ENCODE measurements around the gene ITGA3.

The ITGA3 gene

GRCh38 chr17:50081757-50082156 lies 25.8 kb downstream of the ITGA3 start:
- Histone ChIP-seq H4K20me1 (ENCODE audit: insufficient read depth, low read length, poor library complexity, severe bottlenecking) (no peaks in the 10 kb centered on the region), H3K79me2 (ENCODE audit: insufficient read depth, low read length) (no peaks in the 10 kb centered on the region), H3K27me3 (ENCODE audit: insufficient read depth, low read length, poor library complexity, severe bottlenecking) (no peaks in the 10 kb centered on the region), H3K9me2 (replicated peaks; ENCODE audit: low read depth, low read length) (no peaks in the 10 kb centered on the region), H3K4me3 (ENCODE audit: low read length, poor library complexity, severe bottlenecking) (no peak overlapping the region), H3F3A (ENCODE audit: low read depth) (no peaks in the 10 kb centered on the region), H3K4me1 (ENCODE audit: insufficient read depth, low read length, poor library complexity, severe bottlenecking) (no peaks in the 10 kb centered on the region), H3K9me3 (ENCODE audit: insufficient read depth, low read depth, low read length) (no peaks in the 10 kb centered on the region), H3K4me2 (ENCODE audit: low read depth, low read length, poor library complexity, severe bottlenecking) (no peak overlapping the region), H2AFZ (ENCODE audit: low read length) (no peak overlapping the region), H3K9ac (ENCODE audit: low read depth, low read length, poor library complexity, severe bottlenecking) (no peak overlapping the region), H3K36me3 (ENCODE audit: insufficient read depth, low read length) (peaks cover 5% of the 10 kb centered on the region; the same call in 1 of the 2 replicates)
- TF ChIP-seq, protein P1, sequence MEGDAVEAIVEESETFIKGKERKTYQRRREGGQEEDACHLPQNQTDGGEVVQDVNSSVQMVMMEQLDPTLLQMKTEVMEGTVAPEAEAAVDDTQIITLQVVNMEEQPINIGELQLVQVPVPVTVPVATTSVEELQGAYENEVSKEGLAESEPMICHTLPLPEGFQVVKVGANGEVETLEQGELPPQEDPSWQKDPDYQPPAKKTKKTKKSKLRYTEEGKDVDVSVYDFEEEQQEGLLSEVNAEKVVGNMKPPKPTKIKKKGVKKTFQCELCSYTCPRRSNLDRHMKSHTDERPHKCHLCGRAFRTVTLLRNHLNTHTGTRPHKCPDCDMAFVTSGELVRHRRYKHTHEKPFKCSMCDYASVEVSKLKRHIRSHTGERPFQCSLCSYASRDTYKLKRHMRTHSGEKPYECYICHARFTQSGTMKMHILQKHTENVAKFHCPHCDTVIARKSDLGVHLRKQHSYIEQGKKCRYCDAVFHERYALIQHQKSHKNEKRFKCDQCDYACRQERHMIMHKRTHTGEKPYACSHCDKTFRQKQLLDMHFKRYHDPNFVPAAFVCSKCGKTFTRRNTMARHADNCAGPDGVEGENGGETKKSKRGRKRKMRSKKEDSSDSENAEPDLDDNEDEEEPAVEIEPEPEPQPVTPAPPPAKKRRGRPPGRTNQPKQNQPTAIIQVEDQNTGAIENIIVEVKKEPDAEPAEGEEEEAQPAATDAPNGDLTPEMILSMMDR (conservative IDR thresholded peaks at IDR 0.05; ENCODE audit: low read length): no peak
- TF ChIP-seq EZH2phosphoT487 (IDR thresholded peaks at IDR 0.05; ENCODE audit: borderline replicate concordance): no peak

GRCh38 chr17:50087246-50087911 lies 31.5 kb downstream of the ITGA3 start:
- H3F3A ChIP-seq (ENCODE audit: low read depth): no peaks in the 10 kb centered on the region
- no peaks in the 10 kb centered on the region for H3K79me2 ChIP-seq (ENCODE audit: insufficient read depth, low read length)
- no peaks in the 10 kb centered on the region for H3K9me2 ChIP-seq (replicated peaks; ENCODE audit: low read depth, low read length)
- H3K9ac ChIP-seq (ENCODE audit: low read depth, low read length, poor library complexity, severe bottlenecking): no peak overlapping the region
- H3K36me3 ChIP-seq (ENCODE audit: insufficient read depth, low read length): no peaks in the 10 kb centered on the region
- no peaks in the 10 kb centered on the region for H3K27me3 ChIP-seq (ENCODE audit: insufficient read depth, low read length, poor library complexity, severe bottlenecking)
- TF ChIP-seq EZH2phosphoT487 (IDR thresholded peaks at IDR 0.05; ENCODE audit: borderline replicate concordance): no peak
- TF ChIP-seq, protein P1 (conservative IDR thresholded peaks at IDR 0.05; ENCODE audit: low read length): peak; percentile 96
- H3K4me3 ChIP-seq (ENCODE audit: low read length, poor library complexity, severe bottlenecking): no peak overlapping the region
- H2AFZ ChIP-seq (ENCODE audit: low read length): no peak overlapping the region
- H3K9me3 ChIP-seq (ENCODE audit: insufficient read depth, low read depth, low read length): no peaks in the 10 kb centered on the region
- H4K20me1 ChIP-seq (ENCODE audit: insufficient read depth, low read length, poor library complexity, severe bottlenecking): no peaks in the 10 kb centered on the region
- H3K4me2 ChIP-seq (ENCODE audit: low read depth, low read length, poor library complexity, severe bottlenecking): no peak overlapping the region
- H3K4me1 ChIP-seq (ENCODE audit: insufficient read depth, low read length, poor library complexity, severe bottlenecking): no peaks in the 10 kb centered on the region

DNA sequence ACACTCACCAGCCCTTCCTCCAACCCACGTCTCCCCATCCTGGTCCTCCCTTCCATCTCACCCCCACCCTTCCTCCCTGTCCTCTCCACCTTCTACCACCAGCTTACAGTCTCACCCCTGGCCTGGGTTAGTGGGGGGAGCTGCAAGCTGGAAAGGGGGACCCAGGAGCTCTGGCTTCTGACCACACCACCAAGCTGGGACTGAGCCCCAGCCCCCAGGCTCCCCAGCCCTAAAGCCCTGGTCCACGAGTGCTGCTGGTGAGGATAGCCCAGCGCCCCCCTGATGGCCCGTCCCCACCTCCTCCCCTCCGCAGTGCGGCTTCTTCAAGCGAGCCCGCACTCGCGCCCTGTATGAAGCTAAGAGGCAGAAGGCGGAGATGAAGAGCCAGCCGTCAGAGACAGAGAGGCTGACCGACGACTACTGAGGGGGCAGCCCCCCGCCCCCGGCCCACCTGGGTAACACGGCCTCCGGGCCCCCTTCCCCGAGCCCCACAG lies 32.0 kb downstream of the ITGA3 start:
- Histone ChIP-seq H3K79me2 (ENCODE audit: insufficient read depth, low read length) (no peaks in the 10 kb centered on the region), H3K4me1 (ENCODE audit: insufficient read depth, low read length, poor library complexity, severe bottlenecking) (no peaks in the 10 kb centered on the region), H3K36me3 (ENCODE audit: insufficient read depth, low read length) (no peaks in the 10 kb centered on the region), H3K27me3 (ENCODE audit: insufficient read depth, low read length, poor library complexity, severe bottlenecking) (no peaks in the 10 kb centered on the region), H3F3A (ENCODE audit: low read depth) (no peaks in the 10 kb centered on the region), H3K9ac (ENCODE audit: low read depth, low read length, poor library complexity, severe bottlenecking) (no peak overlapping the region), H2AFZ (ENCODE audit: low read length) (no peak overlapping the region), H3K9me3 (ENCODE audit: insufficient read depth, low read depth, low read length) (no peaks in the 10 kb centered on the region), H3K9me2 (replicated peaks; ENCODE audit: low read depth, low read length) (no peaks in the 10 kb centered on the region), H3K4me2 (ENCODE audit: low read depth, low read length, poor library complexity, severe bottlenecking) (no peak overlapping the region), H3K4me3 (ENCODE audit: low read length, poor library complexity, severe bottlenecking) (no peak overlapping the region), H4K20me1 (ENCODE audit: insufficient read depth, low read length, poor library complexity, severe bottlenecking) (no peaks in the 10 kb centered on the region)
- no peak for TF ChIP-seq EZH2phosphoT487 (IDR thresholded peaks at IDR 0.05; ENCODE audit: borderline replicate concordance)
- TF ChIP-seq, protein P1 (conservative IDR thresholded peaks at IDR 0.05; ENCODE audit: low read length): no peak
